ENCODE results near the gene POLR1B.

POLR1B gene

DNA sequence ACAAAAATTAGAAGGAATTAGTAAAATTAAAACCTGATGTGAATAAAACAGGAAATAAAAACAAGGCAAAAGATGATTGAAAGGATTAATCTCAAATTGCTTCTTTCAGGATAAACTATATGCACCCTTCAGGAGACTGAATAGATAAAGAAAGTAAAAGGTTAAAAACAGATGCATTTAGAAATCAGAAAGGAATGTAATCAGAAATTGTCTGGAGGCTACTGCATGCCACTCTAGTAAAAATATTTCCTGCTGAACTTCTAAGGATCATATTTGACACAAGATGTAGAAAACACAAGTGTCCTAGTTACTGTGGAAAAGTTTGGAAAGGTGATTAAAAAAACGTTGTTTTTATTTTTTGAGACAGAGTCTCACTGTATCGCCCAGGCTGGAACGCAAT is 58.4 kb downstream of the POLR1B start:
- TF ChIP-seq, protein P1, sequence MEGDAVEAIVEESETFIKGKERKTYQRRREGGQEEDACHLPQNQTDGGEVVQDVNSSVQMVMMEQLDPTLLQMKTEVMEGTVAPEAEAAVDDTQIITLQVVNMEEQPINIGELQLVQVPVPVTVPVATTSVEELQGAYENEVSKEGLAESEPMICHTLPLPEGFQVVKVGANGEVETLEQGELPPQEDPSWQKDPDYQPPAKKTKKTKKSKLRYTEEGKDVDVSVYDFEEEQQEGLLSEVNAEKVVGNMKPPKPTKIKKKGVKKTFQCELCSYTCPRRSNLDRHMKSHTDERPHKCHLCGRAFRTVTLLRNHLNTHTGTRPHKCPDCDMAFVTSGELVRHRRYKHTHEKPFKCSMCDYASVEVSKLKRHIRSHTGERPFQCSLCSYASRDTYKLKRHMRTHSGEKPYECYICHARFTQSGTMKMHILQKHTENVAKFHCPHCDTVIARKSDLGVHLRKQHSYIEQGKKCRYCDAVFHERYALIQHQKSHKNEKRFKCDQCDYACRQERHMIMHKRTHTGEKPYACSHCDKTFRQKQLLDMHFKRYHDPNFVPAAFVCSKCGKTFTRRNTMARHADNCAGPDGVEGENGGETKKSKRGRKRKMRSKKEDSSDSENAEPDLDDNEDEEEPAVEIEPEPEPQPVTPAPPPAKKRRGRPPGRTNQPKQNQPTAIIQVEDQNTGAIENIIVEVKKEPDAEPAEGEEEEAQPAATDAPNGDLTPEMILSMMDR (IDR thresholded peaks at IDR 0.05; ENCODE audit: low read depth, low read length): no peak
- H3K4me3 ChIP-seq (ENCODE audit: low read depth, low read length): no peak overlapping the region
- DNase-seq: no peak
- no peaks in the 10 kb centered on the region for H3K9me3 ChIP-seq (ENCODE audit: severe bottlenecking)
- H3K27me3 ChIP-seq (ENCODE audit: insufficient read depth, low read depth, severe bottlenecking): no peaks in the 10 kb centered on the region
- H3K27ac ChIP-seq: no peak overlapping the region
- no peaks in the 10 kb centered on the region; the same call in 1 of the 2 replicates for H3K36me3 ChIP-seq

DNA sequence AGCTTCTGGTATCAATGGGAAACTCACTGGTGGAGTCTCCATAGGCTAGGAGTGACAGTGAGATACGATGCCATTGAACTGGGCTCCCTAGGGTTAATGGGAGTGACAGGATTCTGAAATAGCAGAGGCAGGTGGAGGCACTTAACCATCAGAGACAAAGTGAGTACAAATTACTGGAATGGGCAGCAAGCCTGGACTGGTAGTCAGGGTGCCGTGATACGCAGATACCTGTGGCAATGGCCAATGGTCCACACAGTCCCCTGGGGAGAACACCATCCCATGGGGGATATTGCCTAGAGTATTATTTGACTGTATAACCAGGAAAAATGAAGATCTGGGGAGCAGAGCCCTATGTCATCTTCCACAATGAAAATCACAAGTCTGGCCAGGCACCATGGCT is 59.5 kb downstream of the POLR1B start:
- H3K36me3 ChIP-seq: no peaks in the 10 kb centered on the region; the same call in 1 of the 2 replicates
- TF ChIP-seq, protein P1 (IDR thresholded peaks at IDR 0.05; ENCODE audit: low read depth, low read length): no peak

DNA sequence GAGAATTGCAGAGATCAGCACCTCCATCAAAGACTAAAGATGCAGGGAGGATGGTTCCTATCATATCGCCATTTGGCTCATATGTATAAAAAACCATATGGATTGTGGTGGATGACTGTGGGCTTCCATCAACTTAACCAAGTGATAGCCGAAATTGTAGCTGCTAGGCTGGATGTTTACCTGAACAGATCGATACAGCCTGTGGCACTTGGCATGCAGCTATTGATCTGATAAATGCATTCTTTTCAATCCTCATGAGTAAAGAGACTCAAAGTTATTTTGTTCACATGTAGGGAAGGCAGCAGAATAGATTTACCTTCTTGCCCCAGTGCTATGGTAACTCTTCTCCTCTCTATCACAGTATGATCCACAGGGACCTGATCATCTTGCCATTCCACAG is 60.7 kb downstream of the POLR1B start:
- Histone ChIP-seq H3K36me3 (no peaks in the 10 kb centered on the region), H3K9me3 (ENCODE audit: severe bottlenecking) (no peaks in the 10 kb centered on the region), H3K4me3 (ENCODE audit: low read depth, low read length) (no peak overlapping the region), H3K27me3 (ENCODE audit: insufficient read depth, low read depth, severe bottlenecking) (no peaks in the 10 kb centered on the region), H3K27ac (no peak overlapping the region)
- TF ChIP-seq, protein P1 (IDR thresholded peaks at IDR 0.05; ENCODE audit: low read depth, low read length): no peak
- DNase-seq: no peak

More for the DNA sequence above, 59.5 kb downstream of the POLR1B start:
- no peak for DNase-seq
- Histone ChIP-seq H3K9me3 (ENCODE audit: severe bottlenecking) (no peaks in the 10 kb centered on the region), H3K27ac (no peak overlapping the region), H3K4me3 (ENCODE audit: low read depth, low read length) (no peak overlapping the region), H3K27me3 (ENCODE audit: insufficient read depth, low read depth, severe bottlenecking) (no peaks in the 10 kb centered on the region)

DNA sequence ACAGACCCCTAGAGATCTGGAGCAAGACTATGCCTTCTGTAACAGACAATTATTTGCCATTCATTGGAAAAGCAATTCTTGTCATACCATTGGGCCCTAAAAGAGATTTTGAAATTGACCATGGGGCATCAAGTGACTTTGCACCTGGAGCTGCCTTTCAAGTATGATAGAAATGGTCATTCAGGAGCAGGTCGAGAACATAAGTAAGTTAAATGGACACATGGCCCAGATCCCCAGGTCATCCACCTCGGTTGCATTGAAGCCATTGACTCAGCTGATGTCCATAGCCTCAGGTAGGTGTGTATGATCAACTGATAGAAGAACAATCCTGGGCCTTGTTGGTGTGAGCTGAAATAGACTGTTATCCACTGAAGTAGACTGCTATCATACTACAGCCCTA is 61.5 kb downstream of the POLR1B start:
- TF ChIP-seq, protein P1 (IDR thresholded peaks at IDR 0.05; ENCODE audit: low read depth, low read length): no peak
- Histone ChIP-seq H3K27ac (no peak overlapping the region), H3K27me3 (ENCODE audit: insufficient read depth, low read depth, severe bottlenecking) (no peaks in the 10 kb centered on the region), H3K36me3 (no peaks in the 10 kb centered on the region), H3K4me3 (ENCODE audit: low read depth, low read length) (no peak overlapping the region), H3K9me3 (ENCODE audit: severe bottlenecking) (no peaks in the 10 kb centered on the region)
- no peak for DNase-seq

DNA sequence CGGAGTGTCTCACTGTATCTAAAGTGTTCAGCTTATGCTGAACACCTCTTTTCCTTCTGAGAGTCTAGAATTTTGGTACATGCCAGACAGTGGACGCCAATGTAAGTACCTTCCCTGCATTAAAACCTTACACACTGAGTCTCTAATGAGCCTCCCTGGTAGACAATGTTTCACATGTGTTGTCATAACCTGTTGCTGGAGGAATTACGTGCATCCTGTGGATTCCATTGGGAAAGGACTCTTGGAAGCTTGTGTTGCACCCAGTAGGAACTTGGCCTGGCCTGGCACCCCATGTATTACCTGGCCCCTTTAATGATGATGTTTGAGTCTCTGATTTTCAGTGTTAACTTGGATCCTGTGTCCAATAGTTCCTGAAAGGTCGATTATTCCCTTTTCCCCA is 62.7 kb downstream of the POLR1B start:
- no peaks in the 10 kb centered on the region for H3K27me3 ChIP-seq (ENCODE audit: insufficient read depth, low read depth, severe bottlenecking)
- H3K36me3 ChIP-seq: no peaks in the 10 kb centered on the region
- TF ChIP-seq, protein P1 (IDR thresholded peaks at IDR 0.05; ENCODE audit: low read depth, low read length): no peak
- no peak overlapping the region for H3K27ac ChIP-seq
- peaks cover 3% of the 10 kb centered on the region for H3K9me3 ChIP-seq (ENCODE audit: severe bottlenecking)
- H3K4me3 ChIP-seq (ENCODE audit: low read depth, low read length): no peak overlapping the region
- no peak for DNase-seq

DNA sequence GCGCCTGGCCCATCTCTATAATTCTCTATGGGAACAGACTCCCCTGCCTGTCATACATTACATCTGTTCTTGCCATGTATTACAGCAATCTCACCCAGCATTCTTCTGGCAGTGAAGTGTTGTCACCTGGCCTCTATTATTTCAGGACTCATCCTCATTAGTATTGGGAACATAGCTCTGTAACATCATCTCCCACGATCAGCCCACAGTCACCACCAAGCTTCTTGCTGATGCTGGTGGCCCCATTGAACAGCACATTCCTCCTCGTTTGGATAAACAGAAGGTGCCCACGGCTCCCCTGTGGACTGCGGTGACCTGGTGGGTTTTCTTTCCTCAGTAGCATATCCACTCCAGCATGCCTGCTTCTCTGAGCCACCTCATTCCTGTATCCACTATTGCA is 63.7 kb downstream of the POLR1B start:
- Histone ChIP-seq H3K27ac (no peak overlapping the region), H3K4me3 (ENCODE audit: low read depth, low read length) (no peak overlapping the region), H3K9me3 (ENCODE audit: severe bottlenecking) (peaks cover 3% of the 10 kb centered on the region), H3K27me3 (ENCODE audit: insufficient read depth, low read depth, severe bottlenecking) (no peaks in the 10 kb centered on the region), H3K36me3 (no peaks in the 10 kb centered on the region)
- no peak for DNase-seq
- TF ChIP-seq, protein P1 (IDR thresholded peaks at IDR 0.05; ENCODE audit: low read depth, low read length): no peak

All from WERI-Rb-1 (cell line).